ENCODE results near the gene GMPR2.
"Not testable (repeated sequence)": the region's sequence is repeated elsewhere in the genome, so short reads cannot be mapped to it uniquely, and the experiment has no call there.

The GMPR2 gene

GRCh38 chr14:24198814-24199524, 33.8 kb upstream of the GMPR2 start:
- no peak for TF ChIP-seq CTCF (IDR thresholded peaks at IDR 0.05; ENCODE audit: control insufficient read depth, insufficient read depth, low read depth, low read length, missing control alignments)
- no peak overlapping the region for H3K4me3 ChIP-seq (ENCODE audit: control insufficient read depth, low read depth, low read length)
- DNase-seq (ENCODE audit: low read depth): no peak

GRCh38 chr14:24202538-24202937, 30.2 kb upstream of the GMPR2 start:
- not testable (repeated sequence) for H3K4me3 ChIP-seq (ENCODE audit: control insufficient read depth, low read depth, low read length); DNase-seq (ENCODE audit: low read depth)

- DNase-seq (ENCODE audit: low read depth); H3K4me3 ChIP-seq (ENCODE audit: control insufficient read depth, low read depth, low read length): not testable (repeated sequence)
Measured at GRCh38 chr14:24203249-24203886, 29.4 kb upstream of the GMPR2 start.

GRCh38 chr14:24204163-24205146, 28.3 kb upstream of the GMPR2 start:
- no peak overlapping the region for H3K4me3 ChIP-seq (ENCODE audit: control insufficient read depth, low read depth, low read length)
- no peak for DNase-seq (ENCODE audit: low read depth)

GRCh38 chr14:24206260-24207103, 26.2 kb upstream of the GMPR2 start:
- H3K4me3 ChIP-seq (ENCODE audit: control insufficient read depth, low read depth, low read length): no peak overlapping the region
- TF ChIP-seq CTCF (IDR thresholded peaks at IDR 0.05; ENCODE audit: control insufficient read depth, insufficient read depth, low read depth, low read length, missing control alignments): no peak
- DNase-seq (ENCODE audit: low read depth): no peak

More at GRCh38 chr14:24204163-24205146, 28.3 kb upstream of the GMPR2 start:
- TF ChIP-seq CTCF (IDR thresholded peaks at IDR 0.05; ENCODE audit: control insufficient read depth, insufficient read depth, low read depth, low read length, missing control alignments): no peak

- no peak for DNase-seq (ENCODE audit: low read depth)
- TF ChIP-seq CTCF (IDR thresholded peaks at IDR 0.05; ENCODE audit: control insufficient read depth, insufficient read depth, low read depth, low read length, missing control alignments): no peak
Measured at GRCh38 chr14:24207104-24207551, 25.6 kb upstream of the GMPR2 start.

GRCh38 chr14:24207625-24208024, 25.1 kb upstream of the GMPR2 start:
- no peak overlapping the region for H3K4me3 ChIP-seq (ENCODE audit: control insufficient read depth, low read depth, low read length)
- no peak for DNase-seq (ENCODE audit: low read depth)
- TF ChIP-seq CTCF (IDR thresholded peaks at IDR 0.05; ENCODE audit: control insufficient read depth, insufficient read depth, low read depth, low read length, missing control alignments): no peak

More at GRCh38 chr14:24207104-24207551, 25.6 kb upstream of the GMPR2 start:
- H3K4me3 ChIP-seq (ENCODE audit: control insufficient read depth, low read depth, low read length): no peak overlapping the region

Data from AG09309 (cell line).